Activated naive CD4-positive, alpha-beta T cell treated with anti-CD3 and anti-CD28 coated beads, Interleukin-2, amount 50 U/mL, for 24 hours (primary cell): ENCODE results near the gene FAIM2.

Experiments used
- H3K27ac Mint-ChIP-seq: one replicate; pipeline ENCODE4 v1.8.0; 2021; ENCODE audit warnings: mild to moderate bottlenecking, mixed read lengths
- H3K27me3 Mint-ChIP-seq: one replicate; pipeline ENCODE4 v1.8.0; 2021; ENCODE audit warnings: mixed read lengths
- H3K36me3 Mint-ChIP-seq: one replicate; pipeline ENCODE4 v1.8.0; 2021; ENCODE audit warnings: mixed read lengths
- H3K4me1 Mint-ChIP-seq: one replicate; pipeline ENCODE4 v1.8.0; 2021; ENCODE audit warnings: mixed read lengths
- H3K4me3 Mint-ChIP-seq: one replicate; pipeline ENCODE4 v1.8.0; 2021; ENCODE audit warnings: mild to moderate bottlenecking, mixed read lengths
- H3K9me3 Mint-ChIP-seq: one replicate; pipeline ENCODE4 v1.8.0; 2021; ENCODE audit warnings: mixed read lengths

FAIM2 gene

DNA sequence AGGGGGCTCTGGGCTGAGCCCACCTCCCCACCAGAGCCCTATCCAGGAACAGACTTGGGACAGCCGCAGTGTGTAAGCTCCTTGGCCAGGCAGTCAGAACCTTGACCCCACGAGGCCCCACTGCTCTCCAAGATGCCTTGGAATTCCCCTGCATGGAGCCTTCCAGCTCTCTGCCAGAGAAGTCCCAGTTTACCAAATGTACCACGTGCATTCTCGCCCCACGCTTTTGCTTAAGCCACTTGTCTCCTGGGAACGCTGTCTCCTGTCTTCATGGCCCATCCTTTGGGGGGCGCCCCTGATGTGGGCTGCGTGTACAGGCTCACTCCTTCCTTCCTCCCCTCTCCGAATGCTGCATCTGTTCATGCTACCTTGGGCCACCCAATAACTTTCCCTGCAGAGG lies 7.9 kb downstream of the FAIM2 start:
- no peaks in the 10 kb centered on the region for H3K36me3 Mint-ChIP-seq
- no peak overlapping the region for H3K27ac Mint-ChIP-seq
- no peak overlapping the region for H3K4me3 Mint-ChIP-seq
- H3K27me3 Mint-ChIP-seq = no peaks in the 10 kb centered on the region
- no peaks in the 10 kb centered on the region for H3K4me1 Mint-ChIP-seq
- H3K9me3 Mint-ChIP-seq = no peaks in the 10 kb centered on the region

DNA sequence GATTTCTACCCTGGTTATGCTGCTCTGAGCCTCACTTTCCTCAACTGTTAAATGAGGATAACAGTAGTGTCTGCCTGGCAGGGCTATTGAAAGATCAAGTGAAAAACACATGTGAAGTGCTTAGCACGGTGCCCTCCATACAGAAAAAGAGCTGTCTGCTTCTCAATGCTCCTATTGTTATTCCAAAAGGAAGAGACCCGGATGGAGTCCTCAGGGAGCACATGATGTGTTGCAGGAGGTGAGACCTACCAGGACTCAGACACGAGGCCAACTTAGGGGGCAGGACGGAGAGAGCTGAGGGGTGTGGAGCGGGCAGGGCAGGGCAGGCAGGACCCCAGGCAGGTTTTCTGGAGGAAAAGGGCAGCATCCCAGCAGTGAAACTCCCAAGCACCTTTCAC lies 8.9 kb downstream of the FAIM2 start:
- H3K36me3 Mint-ChIP-seq = no peaks in the 10 kb centered on the region
- no peak overlapping the region for H3K27ac Mint-ChIP-seq
- no peak overlapping the region for H3K4me3 Mint-ChIP-seq
- no peaks in the 10 kb centered on the region for H3K27me3 Mint-ChIP-seq
- no peaks in the 10 kb centered on the region for H3K9me3 Mint-ChIP-seq
- H3K4me1 Mint-ChIP-seq = no peaks in the 10 kb centered on the region

DNA sequence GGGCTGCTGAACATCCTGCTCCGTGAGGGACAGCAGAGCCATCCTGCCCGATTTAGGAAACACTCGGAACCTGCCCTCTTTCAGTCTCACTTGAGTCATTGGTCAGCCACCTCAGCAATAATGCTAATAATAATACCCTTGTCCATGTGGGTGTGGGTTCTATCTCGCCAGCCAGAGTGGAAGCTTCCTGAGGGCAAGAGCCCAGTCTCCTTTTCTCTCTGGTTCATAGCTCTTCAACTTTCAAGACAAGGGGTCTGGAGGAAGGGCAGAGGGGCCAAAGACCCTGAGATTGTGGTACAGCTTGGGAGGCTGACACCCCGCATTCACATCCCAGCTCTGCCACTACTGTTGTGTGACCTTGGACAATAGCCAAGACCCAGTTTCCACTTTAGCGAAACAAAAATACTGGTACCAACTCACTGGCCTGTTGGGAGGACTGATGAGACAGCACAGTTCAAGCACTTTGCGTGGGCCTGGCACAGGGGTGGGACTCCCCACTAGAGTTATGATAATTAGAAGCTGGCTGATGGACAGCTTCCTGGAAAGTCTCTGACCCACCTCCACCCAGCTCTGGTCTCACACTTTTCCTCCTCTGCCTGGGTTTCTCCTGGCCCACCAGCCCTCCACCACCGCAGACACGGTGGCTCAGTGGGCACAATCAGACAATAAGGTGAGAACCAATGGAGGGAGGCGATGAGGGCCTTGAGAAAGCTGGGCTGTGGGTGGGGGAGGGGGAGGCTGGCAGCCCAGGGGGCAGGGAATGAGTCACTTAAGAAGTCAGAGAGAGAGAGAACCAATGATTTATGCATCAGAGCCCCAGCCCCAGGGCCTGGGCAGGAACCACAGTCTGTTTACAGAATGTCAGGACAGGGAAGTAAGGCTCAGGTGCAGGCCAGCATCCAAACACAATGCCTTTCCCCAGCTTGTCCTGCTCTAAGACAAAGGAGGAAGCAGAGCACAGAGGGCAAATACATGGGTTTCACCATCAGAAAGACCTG lies 9.6 kb downstream of the FAIM2 start:
- no peak overlapping the region for H3K27ac Mint-ChIP-seq
- no peak overlapping the region for H3K4me3 Mint-ChIP-seq

DNA sequence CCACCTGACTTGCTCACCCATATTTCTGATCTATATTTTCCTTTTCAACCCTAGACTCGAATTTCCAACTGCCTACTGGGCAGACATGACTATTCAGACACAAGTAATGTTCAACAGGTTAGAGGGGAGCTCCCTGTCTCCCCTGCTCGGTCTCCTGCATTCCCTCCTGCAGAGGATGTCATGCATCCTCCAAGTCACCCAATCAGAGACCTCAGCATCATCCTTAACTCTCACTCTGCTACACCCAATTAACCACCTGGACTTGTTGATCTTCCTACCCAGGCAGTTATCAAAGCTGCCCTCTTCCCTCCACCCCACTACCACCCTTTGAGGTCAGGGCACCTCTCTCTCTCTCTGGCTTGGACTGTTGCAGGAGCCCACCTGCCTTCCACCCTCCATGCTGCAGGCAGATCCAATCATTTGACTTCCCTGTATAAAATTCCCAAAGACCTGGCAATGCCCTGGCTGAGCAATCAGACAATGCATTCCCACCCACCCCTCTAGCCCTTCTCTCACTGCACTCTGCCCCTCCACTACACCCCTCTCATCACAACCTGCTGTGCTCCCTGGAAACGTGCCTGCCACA lies 10.9 kb downstream of the FAIM2 start:
- H3K36me3 Mint-ChIP-seq = no peaks in the 10 kb centered on the region
- no peaks in the 10 kb centered on the region for H3K9me3 Mint-ChIP-seq
- no peak overlapping the region for H3K4me3 Mint-ChIP-seq
- H3K27me3 Mint-ChIP-seq = no peaks in the 10 kb centered on the region
- H3K27ac Mint-ChIP-seq = no peak overlapping the region
- H3K4me1 Mint-ChIP-seq = no peaks in the 10 kb centered on the region

More for the DNA sequence above, 9.6 kb downstream of the FAIM2 start:
- Mint-ChIP-seq H3K27me3 (no peaks in the 10 kb centered on the region), H3K4me1 (no peaks in the 10 kb centered on the region), H3K9me3 (no peaks in the 10 kb centered on the region), H3K36me3 (no peaks in the 10 kb centered on the region)

DNA sequence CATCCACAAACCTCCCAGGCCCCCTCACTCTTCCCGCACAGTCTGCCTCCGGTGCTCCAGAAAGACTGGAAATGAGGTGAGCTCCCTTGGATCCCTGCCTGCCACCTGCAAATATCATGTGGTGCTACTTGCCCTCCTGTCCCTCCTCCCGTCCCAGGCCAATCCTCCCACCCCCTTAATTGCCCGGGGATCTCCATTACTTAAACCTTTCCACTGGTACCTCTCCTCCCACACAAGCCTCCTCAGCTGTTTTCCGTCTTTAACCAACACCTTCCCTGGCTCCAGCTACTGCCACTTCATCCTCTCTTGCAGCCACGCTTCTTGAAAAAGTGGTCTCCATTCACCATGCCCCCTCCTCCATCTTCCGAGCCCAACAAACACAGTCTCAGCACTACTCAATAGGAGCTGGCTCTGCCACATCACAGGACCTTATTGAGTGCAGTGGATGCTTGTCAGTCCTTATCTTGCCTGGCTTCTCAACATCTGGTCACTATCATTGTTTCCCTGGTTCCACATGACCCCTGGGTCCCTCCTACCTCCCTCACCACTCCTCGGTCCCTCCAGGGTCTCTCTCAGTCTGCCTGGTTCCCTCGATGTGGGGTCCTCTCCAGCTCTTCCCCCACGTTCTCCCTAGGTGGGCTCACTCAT lies 11.5 kb downstream of the FAIM2 start:
- no peaks in the 10 kb centered on the region for H3K4me1 Mint-ChIP-seq
- H3K4me3 Mint-ChIP-seq = no peak overlapping the region
- no peaks in the 10 kb centered on the region for H3K9me3 Mint-ChIP-seq
- H3K27ac Mint-ChIP-seq = no peak overlapping the region
- no peaks in the 10 kb centered on the region for H3K36me3 Mint-ChIP-seq
- no peaks in the 10 kb centered on the region for H3K27me3 Mint-ChIP-seq

GRCh38 chr12:49891476-49891875 lies 12.2 kb downstream of the FAIM2 start:
- no peaks in the 10 kb centered on the region for H3K4me1 Mint-ChIP-seq
- H3K27me3 Mint-ChIP-seq = no peaks in the 10 kb centered on the region
- H3K9me3 Mint-ChIP-seq = no peaks in the 10 kb centered on the region
- no peak overlapping the region for H3K27ac Mint-ChIP-seq
- no peak overlapping the region for H3K4me3 Mint-ChIP-seq
- no peaks in the 10 kb centered on the region for H3K36me3 Mint-ChIP-seq

DNA sequence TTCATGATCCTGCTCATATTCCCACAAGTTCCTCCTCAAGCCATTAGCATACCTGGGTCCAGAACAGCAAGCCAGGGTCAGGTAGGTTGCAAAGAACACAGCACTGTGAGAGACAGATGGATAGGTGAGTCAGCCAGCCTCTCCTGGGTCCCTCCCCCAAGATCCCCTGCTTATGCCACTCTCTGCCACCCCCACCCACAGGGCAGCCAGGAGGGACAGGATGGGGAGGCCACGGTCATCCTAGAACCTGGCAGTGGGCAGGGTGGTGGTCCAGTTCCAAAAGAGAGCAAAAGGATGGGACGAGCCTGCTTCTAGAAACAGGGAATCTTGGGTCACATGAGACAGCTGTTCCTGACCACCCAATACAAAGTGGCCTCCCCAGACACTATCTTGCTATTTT lies 12.7 kb downstream of the FAIM2 start:
- no peaks in the 10 kb centered on the region for H3K4me1 Mint-ChIP-seq
- H3K4me3 Mint-ChIP-seq = no peak overlapping the region
- H3K27me3 Mint-ChIP-seq = no peaks in the 10 kb centered on the region
- no peak overlapping the region for H3K27ac Mint-ChIP-seq
- no peaks in the 10 kb centered on the region for H3K9me3 Mint-ChIP-seq
- no peaks in the 10 kb centered on the region for H3K36me3 Mint-ChIP-seq

DNA sequence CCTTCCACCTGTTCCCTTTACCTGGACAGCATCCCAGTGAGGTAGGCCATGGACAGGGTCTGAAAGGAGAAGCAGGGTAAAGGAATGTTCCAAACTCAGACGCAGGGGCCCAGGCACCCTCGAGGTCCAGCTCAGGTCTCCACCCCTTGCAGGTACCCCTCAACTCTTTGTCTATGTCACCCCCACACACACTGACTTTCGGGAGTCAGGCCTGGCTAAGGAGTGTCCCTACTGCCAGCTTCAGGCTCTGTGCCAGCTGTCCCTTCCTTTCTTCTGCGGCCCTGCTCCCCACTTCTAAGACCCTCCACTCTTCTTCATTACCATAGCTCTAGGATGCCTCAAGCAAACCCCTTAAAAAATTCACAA lies 13.6 kb downstream of the FAIM2 start:
- H3K27ac Mint-ChIP-seq = no peak overlapping the region
- no peak overlapping the region for H3K4me3 Mint-ChIP-seq
- H3K9me3 Mint-ChIP-seq = no peaks in the 10 kb centered on the region
- H3K4me1 Mint-ChIP-seq = no peaks in the 10 kb centered on the region
- H3K36me3 Mint-ChIP-seq = no peaks in the 10 kb centered on the region
- no peaks in the 10 kb centered on the region for H3K27me3 Mint-ChIP-seq

- Mint-ChIP-seq H3K4me1 (no peaks in the 10 kb centered on the region), H3K9me3 (no peaks in the 10 kb centered on the region), H3K27ac (no peak overlapping the region), H3K36me3 (no peaks in the 10 kb centered on the region), H3K27me3 (no peaks in the 10 kb centered on the region), H3K4me3 (no peak overlapping the region)
These were observed 14.2 kb downstream of the FAIM2 start for GRCh38 chr12:49889361-49890095.

DNA sequence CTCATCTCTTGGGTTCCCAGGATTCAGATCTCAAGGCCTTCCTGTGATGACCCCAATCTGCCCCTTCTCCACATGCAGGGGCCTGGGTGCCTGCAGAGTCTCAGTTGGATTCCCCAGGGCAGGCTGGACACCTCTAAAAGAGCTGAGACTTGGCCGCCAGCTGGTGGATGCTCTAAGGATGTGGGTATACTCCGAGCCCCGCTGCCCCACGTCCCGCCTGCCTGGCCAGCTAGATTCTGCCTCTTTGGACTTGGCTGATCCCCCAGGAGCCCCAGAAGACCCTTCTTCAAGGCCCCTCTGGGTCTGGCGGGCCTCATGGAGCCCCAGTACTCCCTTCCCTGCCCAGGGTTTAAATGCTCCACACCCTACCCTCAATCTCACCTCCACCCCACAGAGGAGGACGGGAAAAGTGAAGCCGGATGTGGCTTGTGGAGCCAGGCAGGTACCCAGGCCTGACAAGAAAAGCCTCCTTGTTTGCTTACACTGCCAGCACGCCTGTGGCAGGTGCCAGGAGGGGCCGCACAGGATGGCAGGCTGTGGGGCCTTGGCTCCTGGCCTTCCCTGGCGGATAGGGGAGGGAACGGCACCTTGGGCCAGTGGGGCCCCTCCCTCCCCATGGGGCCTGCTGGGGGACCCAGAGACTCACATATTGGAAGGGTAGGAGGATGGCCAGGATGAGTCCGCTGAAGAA lies 15.1 kb downstream of the FAIM2 start:
- H3K36me3 Mint-ChIP-seq = no peaks in the 10 kb centered on the region
- no peak overlapping the region for H3K27ac Mint-ChIP-seq
- H3K27me3 Mint-ChIP-seq = no peaks in the 10 kb centered on the region
- H3K4me1 Mint-ChIP-seq = no peaks in the 10 kb centered on the region
- no peaks in the 10 kb centered on the region for H3K9me3 Mint-ChIP-seq
- no peak overlapping the region for H3K4me3 Mint-ChIP-seq

DNA sequence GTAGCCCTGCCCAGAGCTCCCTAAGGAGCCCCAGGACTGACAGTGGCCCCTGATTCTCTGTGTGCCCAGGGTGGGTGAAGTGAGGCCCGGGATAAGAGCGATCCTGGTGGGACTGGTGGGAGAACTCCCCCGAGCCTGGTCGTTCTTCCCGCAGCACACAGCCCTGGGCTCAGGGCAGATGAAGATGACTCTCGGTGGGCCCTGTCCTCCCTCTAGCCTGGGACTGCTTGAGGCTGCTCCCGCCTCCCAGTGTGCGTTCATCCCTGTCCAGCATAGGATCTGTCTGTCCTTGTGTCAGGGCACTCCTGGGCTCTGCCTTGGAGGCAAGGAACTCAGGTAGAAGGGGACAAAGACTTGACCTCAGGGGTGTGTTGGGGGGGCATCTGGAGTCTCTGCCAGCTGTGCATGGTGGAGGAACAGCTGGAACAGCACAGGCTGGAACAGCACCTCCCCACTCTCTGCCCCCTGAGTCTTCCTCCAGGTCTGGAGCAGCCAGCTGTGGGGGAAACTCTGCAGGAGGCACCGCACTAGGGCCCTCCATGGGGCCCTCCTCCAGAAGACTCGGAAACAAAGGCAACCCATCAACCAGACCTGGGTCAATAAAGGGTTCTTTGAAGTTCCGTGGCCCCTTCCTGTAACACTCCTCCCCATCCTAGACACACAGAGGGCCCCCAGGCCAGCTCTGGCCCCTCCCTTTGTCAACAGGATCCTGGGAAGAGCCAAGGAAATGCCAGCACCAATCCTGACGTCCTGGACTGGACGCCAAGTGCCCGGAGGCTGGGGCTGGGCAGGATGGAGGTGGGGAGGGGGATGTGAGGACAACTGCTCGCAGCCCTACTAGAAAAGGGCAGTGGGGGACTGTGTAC lies 15.9 kb downstream of the FAIM2 start:
- no peaks in the 10 kb centered on the region for H3K36me3 Mint-ChIP-seq
- no peaks in the 10 kb centered on the region for H3K27me3 Mint-ChIP-seq
- H3K9me3 Mint-ChIP-seq = no peaks in the 10 kb centered on the region
- no peak overlapping the region for H3K4me3 Mint-ChIP-seq
- H3K27ac Mint-ChIP-seq = no peak overlapping the region
- H3K4me1 Mint-ChIP-seq = no peaks in the 10 kb centered on the region

- no peak overlapping the region for H3K27ac Mint-ChIP-seq
- no peaks in the 10 kb centered on the region for H3K27me3 Mint-ChIP-seq
- H3K4me1 Mint-ChIP-seq = no peaks in the 10 kb centered on the region
- H3K36me3 Mint-ChIP-seq = no peaks in the 10 kb centered on the region
- no peak overlapping the region for H3K4me3 Mint-ChIP-seq
- no peaks in the 10 kb centered on the region for H3K9me3 Mint-ChIP-seq
These were observed 16.6 kb downstream of the FAIM2 start for GRCh38 chr12:49887091-49887490.

DNA sequence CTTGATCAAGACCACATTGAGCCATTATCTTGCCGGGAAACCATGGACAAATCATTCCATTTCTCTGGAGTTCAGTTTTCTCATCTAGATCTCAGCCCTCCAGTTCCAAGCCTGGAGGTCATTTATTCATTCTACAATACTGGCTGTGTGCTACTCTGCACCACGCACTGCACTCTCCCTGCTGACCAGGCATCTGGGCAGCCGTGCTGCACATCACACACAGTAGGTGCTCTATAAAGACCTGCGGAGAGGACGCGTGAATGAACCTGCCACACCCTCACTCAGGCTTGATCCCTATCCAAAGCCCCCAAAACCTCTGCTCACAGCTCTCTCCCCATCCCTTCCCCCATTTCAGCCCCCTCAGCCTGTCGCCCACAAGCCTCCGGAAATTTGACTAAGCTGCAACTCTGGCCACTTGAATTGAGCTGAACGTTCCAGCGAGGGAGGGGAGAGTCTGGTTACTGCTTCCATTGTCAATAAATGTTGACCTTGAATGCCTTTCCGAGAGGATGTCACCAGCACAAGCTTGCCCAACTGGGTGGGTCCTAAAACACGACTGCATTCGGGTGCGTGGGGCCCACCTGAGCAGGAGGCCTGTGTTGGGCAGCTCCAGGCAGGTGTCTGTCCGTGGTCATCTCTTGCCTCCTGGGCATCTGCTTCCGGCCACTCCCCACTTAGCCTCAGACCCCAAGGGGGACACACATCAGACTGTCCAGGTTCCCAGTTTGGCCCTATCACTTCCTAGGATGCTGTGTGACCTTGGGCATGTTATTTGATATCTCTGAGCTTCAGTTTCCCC lies 17.8 kb downstream of the FAIM2 start:
- Mint-ChIP-seq H3K9me3 (no peaks in the 10 kb centered on the region), H3K27me3 (no peaks in the 10 kb centered on the region), H3K36me3 (no peaks in the 10 kb centered on the region), H3K4me3 (no peak overlapping the region), H3K4me1 (no peaks in the 10 kb centered on the region), H3K27ac (no peak overlapping the region)

DNA sequence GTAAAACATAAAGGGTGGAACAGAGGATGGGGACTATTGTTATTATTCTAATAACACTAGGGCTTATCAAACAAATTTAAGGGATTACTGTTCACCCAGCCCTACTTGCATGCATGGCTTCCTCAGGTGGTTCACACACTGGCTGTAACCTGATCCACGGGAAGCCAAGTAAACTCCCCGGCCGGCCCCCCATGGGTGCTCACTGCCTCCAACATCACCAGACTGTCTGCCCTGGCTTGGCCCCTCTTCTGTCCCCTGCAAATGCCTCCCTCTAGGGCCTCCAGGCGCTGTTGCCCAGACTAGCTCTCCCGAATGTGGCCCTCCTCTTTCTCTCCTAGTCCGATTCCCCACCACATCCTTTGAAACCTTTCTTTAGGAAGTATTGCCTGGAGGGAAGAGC lies 18.6 kb downstream of the FAIM2 start:
- no peak overlapping the region for H3K4me3 Mint-ChIP-seq
- no peaks in the 10 kb centered on the region for H3K27me3 Mint-ChIP-seq
- H3K4me1 Mint-ChIP-seq = no peaks in the 10 kb centered on the region
- no peak overlapping the region for H3K27ac Mint-ChIP-seq
- no peaks in the 10 kb centered on the region for H3K36me3 Mint-ChIP-seq
- no peaks in the 10 kb centered on the region for H3K9me3 Mint-ChIP-seq
